Mononuclear cell (primary cell): ENCODE measurements around the gene PRDM16. TPM values are rescaled to one million over a fixed set of nuclear protein-coding genes. Genes with fewer than 3 reads are reported as not detected.

Experiments used
- H3K27me3 ChIP-seq: 2 replicates; pipeline ENCODE4 v1.6.0; 2011; ENCODE audit warnings: low read length, control low read depth; ENCODE audit not compliant: insufficient read depth
- H3K4me1 ChIP-seq: 2 replicates; pipeline ENCODE4 v1.5.1; 2011; ENCODE audit warnings: mild to moderate bottlenecking, low read length, control low read depth; ENCODE audit not compliant: insufficient read depth
- H3K4me3 ChIP-seq: 2 replicates; pipeline ENCODE4 v1.5.1; 2011; ENCODE audit warnings: mild to moderate bottlenecking, low read length, moderate library complexity
- H3K9me3 ChIP-seq: 2 replicates; pipeline ENCODE4 v1.5.1; 2011; ENCODE audit warnings: low read depth, mild to moderate bottlenecking, control low read depth, low read length
- total RNA-seq: library from RNA; depleted of rRNA; stranded (reverse); fragments of >200 nt; gene quantifications from one replicate; pipeline ENCODE4 v1.2.3, GENCODE V29; 2012

Gene PRDM16
- total RNA-seq, 1 donor = not detected

DNA sequence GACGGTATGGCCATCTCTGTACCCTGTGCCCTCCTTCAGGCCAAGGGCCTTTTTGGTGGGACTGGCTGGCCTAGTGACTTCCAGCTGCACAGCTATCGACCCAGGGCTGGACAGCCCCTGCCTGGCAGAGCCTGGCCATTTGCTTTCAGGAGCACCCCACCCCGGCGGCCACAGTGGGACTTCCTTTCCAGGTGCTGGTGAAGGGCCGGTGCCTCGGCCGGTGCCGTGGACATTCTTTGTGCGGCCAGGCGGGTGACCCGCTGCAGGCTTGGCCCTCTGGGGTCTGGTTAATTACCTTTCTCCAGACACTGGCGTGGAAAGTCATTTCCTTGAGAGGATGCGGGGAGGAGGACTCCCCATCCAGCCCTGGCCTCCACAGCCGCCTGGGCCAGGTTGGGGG is 50.1 kb downstream of the PRDM16 start:
- no peaks in the 10 kb centered on the region for H3K9me3 ChIP-seq
- H3K4me3 ChIP-seq = no peak overlapping the region
- H3K27me3 ChIP-seq = no peaks in the 10 kb centered on the region
- no peaks in the 10 kb centered on the region for H3K4me1 ChIP-seq

DNA sequence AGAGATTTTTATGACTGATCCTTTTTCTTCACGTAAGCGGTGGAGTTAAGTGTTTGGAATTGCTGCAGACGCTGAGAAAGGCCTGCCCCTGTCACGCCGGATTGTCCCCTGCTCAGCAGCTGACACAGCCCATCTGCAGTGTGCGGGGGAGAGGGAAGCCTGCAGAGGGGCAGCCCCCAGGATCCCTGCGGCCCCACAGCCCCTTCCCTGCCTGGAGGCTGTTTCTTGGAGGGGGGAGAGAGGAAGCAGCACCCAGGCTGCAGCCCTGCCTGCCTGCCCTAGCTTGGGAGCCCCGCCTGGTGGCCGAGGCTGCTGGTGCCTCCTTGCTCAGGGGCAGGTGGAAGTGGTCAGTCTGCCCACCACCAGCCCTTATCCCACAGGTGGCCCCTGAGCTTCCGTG is 50.7 kb downstream of the PRDM16 start:
- no peaks in the 10 kb centered on the region for H3K27me3 ChIP-seq
- no peaks in the 10 kb centered on the region for H3K9me3 ChIP-seq
- no peak overlapping the region for H3K4me3 ChIP-seq
- no peaks in the 10 kb centered on the region for H3K4me1 ChIP-seq

- H3K4me1 ChIP-seq = no peaks in the 10 kb centered on the region
- H3K27me3 ChIP-seq = no peaks in the 10 kb centered on the region
- H3K4me3 ChIP-seq = no peak overlapping the region
- no peaks in the 10 kb centered on the region for H3K9me3 ChIP-seq
Observed at GRCh38 chr1:3120140-3120539, 51.1 kb downstream of the PRDM16 start.

DNA sequence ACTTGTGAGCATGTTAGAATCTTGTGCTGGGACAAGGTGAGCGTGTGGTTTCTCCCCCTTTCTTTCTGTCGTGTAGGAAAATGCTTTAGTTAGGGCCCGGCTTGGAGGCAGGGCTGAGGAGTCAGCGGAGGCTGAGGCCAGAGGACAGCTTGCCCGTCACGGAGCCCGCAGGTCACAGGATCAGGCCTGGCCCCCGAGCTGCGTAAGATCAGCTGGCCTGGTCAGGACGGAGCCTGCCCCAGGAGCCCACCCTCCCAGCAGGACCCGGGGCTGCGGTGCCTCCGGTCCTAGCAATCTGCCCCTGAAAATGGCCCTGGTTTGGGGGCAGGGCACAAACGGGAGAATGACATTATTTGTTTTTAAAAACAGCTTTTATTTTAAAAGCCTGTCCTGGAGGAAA is 52.0 kb downstream of the PRDM16 start:
- Histone ChIP-seq H3K4me3 (no peak overlapping the region), H3K9me3 (no peaks in the 10 kb centered on the region), H3K4me1 (no peaks in the 10 kb centered on the region), H3K27me3 (no peaks in the 10 kb centered on the region)

DNA sequence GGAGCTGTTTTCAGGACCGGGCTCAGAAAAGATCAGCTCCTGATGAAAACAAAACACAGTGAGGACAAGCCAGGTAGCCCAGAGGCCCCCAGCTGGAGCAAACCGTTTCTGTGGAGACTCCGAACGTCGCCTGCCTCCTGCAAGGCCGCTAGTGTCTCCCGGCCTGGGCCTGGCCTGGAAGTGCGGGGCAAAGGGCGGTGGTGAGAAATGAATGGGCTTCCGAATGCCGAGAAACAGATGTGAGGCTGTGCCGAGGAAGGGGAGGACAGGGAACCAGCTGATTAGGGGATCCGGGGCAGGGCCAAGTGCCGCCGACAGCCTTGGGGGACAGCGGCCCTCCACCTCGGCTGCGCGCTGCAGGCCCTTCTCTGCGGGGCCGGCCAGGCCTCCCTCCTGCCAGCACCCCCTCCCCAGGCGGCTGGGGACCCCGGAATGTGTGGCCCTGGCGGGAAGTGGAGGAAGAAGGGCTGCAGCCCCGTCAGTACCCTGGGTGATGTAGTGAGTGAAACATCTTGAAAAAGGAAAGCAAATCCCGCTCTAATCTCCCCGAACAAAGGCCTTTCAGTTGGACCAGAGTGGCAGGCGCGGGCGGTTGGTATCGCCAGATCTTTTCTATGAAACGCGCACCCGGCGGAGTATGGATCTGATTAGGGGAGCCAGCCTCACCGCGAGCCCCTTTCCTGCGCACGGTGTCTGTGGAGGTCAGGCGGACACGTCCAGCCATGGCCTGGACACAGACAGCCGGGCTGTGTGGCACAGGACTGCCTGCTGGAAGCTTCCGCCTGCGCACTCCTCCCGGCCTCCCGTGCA is 52.6 kb downstream of the PRDM16 start:
- Histone ChIP-seq H3K27me3 (no peaks in the 10 kb centered on the region), H3K9me3 (no peaks in the 10 kb centered on the region), H3K4me3 (no peak overlapping the region), H3K4me1 (no peaks in the 10 kb centered on the region)

- no peak overlapping the region for H3K4me3 ChIP-seq
- no peaks in the 10 kb centered on the region for H3K4me1 ChIP-seq
- no peaks in the 10 kb centered on the region for H3K9me3 ChIP-seq
- H3K27me3 ChIP-seq = no peaks in the 10 kb centered on the region
Observed at GRCh38 chr1:3122311-3122710, 53.3 kb downstream of the PRDM16 start.

DNA sequence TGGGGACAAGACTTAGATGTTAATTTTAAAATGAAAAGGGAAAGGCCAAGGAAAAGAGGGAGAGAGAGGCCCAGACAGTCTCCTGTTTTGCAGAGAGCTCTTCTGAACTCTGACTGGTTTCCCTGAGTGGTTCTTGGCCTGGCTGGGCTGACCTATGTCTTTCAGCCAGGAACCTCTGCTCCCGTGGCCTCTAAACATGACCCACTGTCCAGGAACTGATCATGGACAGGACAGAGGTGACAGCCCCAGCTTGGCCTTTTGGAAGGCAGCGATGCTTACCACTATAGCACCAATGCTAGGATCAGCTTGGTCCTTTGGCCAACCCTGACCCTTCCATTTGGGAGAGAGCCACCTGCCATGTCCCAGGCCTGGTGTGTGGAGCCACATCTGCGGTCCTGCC is 55.2 kb downstream of the PRDM16 start:
- Histone ChIP-seq H3K27me3 (no peaks in the 10 kb centered on the region), H3K4me3 (no peak overlapping the region)

GRCh38 chr1:3125078-3125477 is 56.1 kb downstream of the PRDM16 start:
- Histone ChIP-seq H3K27me3 (no peaks in the 10 kb centered on the region), H3K9me3 (no peaks in the 10 kb centered on the region), H3K4me3 (no peak overlapping the region), H3K4me1 (no peaks in the 10 kb centered on the region)

More for the DNA sequence above, 55.2 kb downstream of the PRDM16 start:
- H3K9me3 ChIP-seq = no peaks in the 10 kb centered on the region
- no peaks in the 10 kb centered on the region for H3K4me1 ChIP-seq

DNA sequence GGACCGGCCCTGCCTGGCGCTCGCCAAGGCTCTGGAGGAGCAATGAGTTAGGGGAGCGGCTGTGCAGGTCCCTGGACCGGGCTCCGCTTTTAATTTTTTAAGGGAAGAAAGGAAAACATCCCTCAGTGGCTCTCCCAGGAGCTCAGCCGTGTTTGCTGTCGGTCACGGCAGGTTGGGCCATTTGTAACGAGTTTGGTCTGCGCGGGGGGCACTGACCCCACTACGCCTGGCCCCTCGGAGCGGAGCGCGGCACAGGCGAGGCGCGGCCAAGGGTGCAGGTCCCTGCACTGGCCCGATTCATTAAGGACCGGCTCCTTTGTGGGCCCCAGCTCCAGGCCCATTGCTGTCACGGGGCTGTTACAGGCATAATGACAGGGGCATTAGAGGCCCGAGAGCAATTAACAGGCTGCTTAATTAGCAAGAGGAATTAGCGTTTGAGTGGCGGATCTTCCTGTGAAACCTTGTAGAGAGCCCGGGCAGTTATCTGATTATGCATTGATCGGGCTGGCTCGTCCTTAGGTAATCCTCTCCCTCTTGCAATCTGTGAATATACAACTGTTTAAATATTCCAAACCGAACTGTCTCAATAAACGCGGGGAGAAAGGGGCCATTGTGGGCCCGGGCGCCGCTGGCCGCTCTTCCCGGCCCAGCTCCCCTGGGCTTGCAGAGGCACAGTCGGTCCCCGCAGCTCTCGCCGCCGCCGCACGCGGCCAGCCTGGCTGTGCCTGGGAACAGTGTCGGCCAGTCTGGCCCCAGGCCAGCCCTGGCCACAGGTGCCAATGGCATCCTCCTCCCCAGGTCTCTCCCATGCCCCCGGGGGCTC is 56.8 kb downstream of the PRDM16 start:
- H3K27me3 ChIP-seq = no peaks in the 10 kb centered on the region
- H3K4me1 ChIP-seq = no peaks in the 10 kb centered on the region
- no peak overlapping the region for H3K4me3 ChIP-seq
- no peaks in the 10 kb centered on the region for H3K9me3 ChIP-seq

- no peaks in the 10 kb centered on the region for H3K9me3 ChIP-seq
- H3K4me3 ChIP-seq = no peak overlapping the region
- H3K4me1 ChIP-seq = no peaks in the 10 kb centered on the region
Observed at GRCh38 chr1:3126756-3127678, 58.0 kb downstream of the PRDM16 start.

DNA sequence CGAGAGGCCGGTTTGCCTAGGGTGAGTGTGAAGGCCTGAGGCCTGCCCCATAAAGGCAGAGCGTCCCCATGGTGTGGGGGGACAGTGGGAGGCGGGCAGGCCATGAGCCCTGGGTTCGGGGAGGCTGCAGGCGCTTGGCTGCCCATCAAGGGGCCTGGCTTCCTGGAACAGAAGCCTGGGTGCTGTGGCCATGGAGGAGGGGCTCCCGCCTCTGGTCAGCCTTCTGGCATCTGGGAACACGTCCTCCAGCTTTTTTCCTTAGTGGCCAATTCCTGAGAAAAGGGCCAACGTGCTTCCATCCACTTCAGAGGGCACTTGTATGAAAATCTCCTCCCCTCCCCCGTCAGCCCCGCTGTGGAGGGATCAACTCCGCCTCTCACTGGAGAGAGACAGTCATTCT is 58.7 kb downstream of the PRDM16 start:
- Histone ChIP-seq H3K27me3 (no peaks in the 10 kb centered on the region), H3K4me3 (no peak overlapping the region), H3K4me1 (no peaks in the 10 kb centered on the region), H3K9me3 (no peaks in the 10 kb centered on the region)

More at GRCh38 chr1:3126756-3127678, 58.0 kb downstream of the PRDM16 start:
- H3K27me3 ChIP-seq = no peaks in the 10 kb centered on the region

DNA sequence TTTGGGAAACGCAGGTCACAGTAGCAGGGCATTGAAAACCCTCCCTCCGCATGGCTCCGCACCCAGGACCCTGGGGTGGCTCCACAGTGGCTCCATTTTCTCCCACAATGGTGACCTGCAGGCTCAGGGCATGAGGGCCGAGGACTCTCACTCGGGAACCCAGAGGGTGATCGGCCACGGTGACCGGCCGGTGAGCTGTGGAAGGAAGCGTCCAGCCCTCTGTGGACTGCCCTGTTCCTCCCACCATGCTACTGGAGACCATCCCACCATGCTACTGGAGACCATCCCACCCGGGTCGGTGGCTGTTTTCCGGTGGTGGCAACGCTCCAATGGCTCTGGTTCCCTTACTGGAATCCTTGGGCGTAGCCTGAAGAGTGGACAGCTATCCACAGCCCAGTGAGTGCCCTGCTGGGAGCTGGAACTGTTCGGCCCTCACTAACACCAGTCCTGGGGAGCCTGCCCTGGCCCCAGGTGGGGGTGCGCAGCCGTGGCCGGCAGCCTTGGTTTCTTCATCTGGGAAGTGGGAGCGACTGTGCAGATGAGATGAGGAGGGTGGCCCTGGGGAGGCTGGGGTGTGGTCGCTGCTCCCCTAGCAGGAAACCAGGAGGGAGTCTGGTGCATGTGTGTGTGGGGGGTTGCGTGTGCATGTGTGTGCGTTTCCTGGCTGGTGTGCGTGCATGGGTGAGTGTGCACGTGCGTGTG is 59.6 kb downstream of the PRDM16 start:
- H3K4me1 ChIP-seq = no peaks in the 10 kb centered on the region
- H3K4me3 ChIP-seq = no peak overlapping the region
- no peaks in the 10 kb centered on the region for H3K9me3 ChIP-seq
- no peaks in the 10 kb centered on the region for H3K27me3 ChIP-seq

DNA sequence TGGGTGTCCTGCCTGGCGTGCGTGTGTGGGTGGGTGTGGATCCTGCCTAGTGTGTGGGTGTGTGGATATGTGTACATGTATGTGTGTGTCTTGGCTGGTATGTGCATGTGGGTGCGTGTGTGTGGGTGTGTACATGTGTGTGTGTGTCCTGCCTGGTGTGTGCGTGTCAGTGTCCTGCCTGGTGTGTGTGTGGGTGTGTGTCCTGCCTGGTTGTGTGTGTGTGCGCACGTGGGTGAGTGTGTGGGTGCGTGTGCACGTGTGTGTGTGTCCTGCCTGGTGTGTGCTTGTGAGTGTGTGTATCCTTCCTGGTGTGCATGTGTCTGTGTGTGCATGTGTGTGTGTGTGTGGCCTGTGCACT is 60.1 kb downstream of the PRDM16 start:
- no peaks in the 10 kb centered on the region for H3K27me3 ChIP-seq
- H3K4me1 ChIP-seq = no peaks in the 10 kb centered on the region
- H3K9me3 ChIP-seq = no peaks in the 10 kb centered on the region
- H3K4me3 ChIP-seq = no peak overlapping the region

DNA sequence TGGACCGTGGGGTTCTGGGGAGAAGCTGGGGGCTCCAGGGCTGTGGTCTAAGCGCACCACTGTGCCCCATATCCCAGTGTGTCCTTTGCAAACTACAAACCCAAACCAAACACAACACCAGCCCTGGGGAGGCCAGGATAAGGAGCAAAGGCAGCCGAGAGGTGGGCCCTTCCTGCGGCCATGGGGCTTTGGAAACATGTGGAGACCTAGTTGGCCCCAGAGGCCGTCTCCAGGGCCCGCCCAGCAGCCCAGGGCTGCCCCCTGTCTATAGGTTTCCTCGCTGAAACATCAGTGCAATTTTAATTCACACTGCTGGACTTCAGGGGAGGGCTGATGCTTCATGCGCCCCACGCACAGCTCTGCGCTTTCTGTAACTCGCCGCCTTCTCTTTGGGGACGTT is 61.3 kb downstream of the PRDM16 start:
- Histone ChIP-seq H3K4me3 (no peak overlapping the region), H3K27me3 (no peaks in the 10 kb centered on the region), H3K4me1 (no peaks in the 10 kb centered on the region), H3K9me3 (no peaks in the 10 kb centered on the region)
